Measurements from ENCODE around the gene CRYL1.

CRYL1 gene

GRCh38 chr13:20525601-20526544 lies at the start of gene CRYL1:
Gene CRYL1 (minus strand): TSS chr13:20525857. CDS start chr13:20525794, 63 bp downstream.
- DNase-seq: peak; percentile 83

GRCh38 chr13:20573636-20574035 lies 48.0 kb upstream of the CRYL1 start:
- no peak for DNase-seq

GRCh38 chr13:20573186-20573585 lies 47.5 kb upstream of the CRYL1 start:
- no peak for DNase-seq

- no peak for DNase-seq
These were observed 46.0 kb upstream of the CRYL1 start for GRCh38 chr13:20571676-20572075.

- peak; percentile 77 for DNase-seq
These were observed 44.9 kb upstream of the CRYL1 start for GRCh38 chr13:20570517-20570916.

GRCh38 chr13:20567881-20568528 lies 42.3 kb upstream of the CRYL1 start:
- DNase-seq: no peak

GRCh38 chr13:20566898-20567874 lies 41.5 kb upstream of the CRYL1 start, which contains the start of gene IFT88:
Gene IFT88 (plus strand): TSS chr13:20567157. CDS start chr13:20574386, 7,229 bp downstream.
- DNase-seq: peak; percentile 81

- peak; percentile 36 for DNase-seq
These were observed 40.8 kb upstream of the CRYL1 start for GRCh38 chr13:20566468-20566897.

GRCh38 chr13:20565115-20565736 lies 39.6 kb upstream of the CRYL1 start:
- DNase-seq: no peak

- DNase-seq: no peak
These were observed 36.1 kb upstream of the CRYL1 start for GRCh38 chr13:20561741-20562140.

GRCh38 chr13:20559659-20560356 lies 34.2 kb upstream of the CRYL1 start:
- DNase-seq: no peak

GRCh38 chr13:20558982-20559381 lies 33.3 kb upstream of the CRYL1 start:
- no peak for DNase-seq

GRCh38 chr13:20553311-20553710 lies 27.7 kb upstream of the CRYL1 start:
- DNase-seq: no peak

- DNase-seq: no peak
These were observed 25.1 kb upstream of the CRYL1 start for GRCh38 chr13:20550799-20551198.

GRCh38 chr13:20547479-20547908 lies 21.8 kb upstream of the CRYL1 start:
- no peak for DNase-seq

- peak; percentile 50 for DNase-seq
These were observed 20.9 kb upstream of the CRYL1 start for GRCh38 chr13:20546556-20546955.

GRCh38 chr13:20544201-20544923 lies 18.7 kb upstream of the CRYL1 start:
- DNase-seq: peak; percentile 63

GRCh38 chr13:20536992-20537391 lies 11.3 kb upstream of the CRYL1 start:
- no peak for DNase-seq

GRCh38 chr13:20534038-20534608 lies 8.5 kb upstream of the CRYL1 start:
- no peak for DNase-seq

- peak; percentile 51 for DNase-seq
These were observed 2.8 kb upstream of the CRYL1 start for GRCh38 chr13:20528452-20528851.
